H1 (cell line): ENCODE results near the gene SPPL2B. TPM values are rescaled to one million over a fixed set of nuclear protein-coding genes. Genes with fewer than 3 reads are reported as not detected.

ENCODE experiments used
- ASH2L ChIP-seq: fragments of 200-600, 300-600 bp; sonication (generic); IDR thresholded peaks from one replicate; pipeline ENCODE4 v1.7.1; 2017; ENCODE audit warnings: low read length
- BACH1 ChIP-seq: IDR thresholded peaks from 2 replicates; pipeline ENCODE4 v1.6.1; 2012; ENCODE audit warnings: low read length, improper control_type of control experiment
- CEBPB ChIP-seq: IDR thresholded peaks from 2 replicates; pipeline ENCODE4 v1.6.1; 2012; ENCODE audit warnings: low read depth, low read length
- CHD2 ChIP-seq: IDR thresholded peaks from 2 replicates; pipeline ENCODE4 v1.6.1; 2012; ENCODE audit warnings: low read length, improper control_type of control experiment
- EZH2 ChIP-seq: fragments of 200-600 bp; sonication (generic); IDR thresholded peaks from 2 replicates; pipeline ENCODE4 v1.7.1; 2012; ENCODE audit warnings: low read depth, mild to moderate bottlenecking, moderate library complexity, low read length, inconsistent platforms; ENCODE audit not compliant: severe bottlenecking
- GABPA ChIP-seq: IDR thresholded peaks from 2 replicates; pipeline ENCODE4 v1.6.1; 2011; ENCODE audit warnings: mild to moderate bottlenecking, low read length, moderate library complexity, borderline replicate concordance; ENCODE audit not compliant: insufficient read depth
- HDAC2 ChIP-seq, 2 experiments: fragments of 300-600 bp in 1 of 2; sonication (generic) in 1 of 2; IDR thresholded peaks; 2 replicates each; pipeline ENCODE4 v1.6.1; 2011 to 2012; ENCODE audit warnings: low read depth in 2 of 2, low read length in 2 of 2, mild to moderate bottlenecking in 2 of 2, moderate library complexity in 2 of 2, borderline replicate concordance in 1 of 2, inconsistent platforms in 1 of 2
- HDAC6 ChIP-seq: IDR thresholded peaks from one replicate; pipeline ENCODE4 v1.7.1; 2012; ENCODE audit warnings: low read depth, mild to moderate bottlenecking, inconsistent platforms, low read length, moderate library complexity
- KDM1A ChIP-seq: fragments of 200-600, 300-600 bp; sonication (generic); IDR thresholded peaks from 2 replicates; pipeline ENCODE4 v1.7.1; 2016; ENCODE audit warnings: mild to moderate bottlenecking, low read length, borderline replicate concordance
- KDM4A ChIP-seq: IDR thresholded peaks from one replicate; pipeline ENCODE4 v1.7.1; 2012; ENCODE audit warnings: low read depth, mild to moderate bottlenecking, moderate library complexity, low read length, inconsistent platforms; ENCODE audit not compliant: severe bottlenecking
- KDM5A ChIP-seq: fragments of 200-600 bp; IDR thresholded peaks from 2 replicates; pipeline ENCODE4 v1.7.1; 2012; ENCODE audit warnings: mild to moderate bottlenecking, low read length, inconsistent platforms, mixed read lengths
- NRF1 ChIP-seq: IDR thresholded peaks from 2 replicates; pipeline ENCODE4 v1.6.1; 2011; ENCODE audit warnings: mild to moderate bottlenecking, low read depth, low read length, improper control_type of control experiment
- PHF8 ChIP-seq: fragments of 200-600 bp; sonication (generic); conservative IDR thresholded peaks from 2 replicates; pipeline ENCODE4 v1.7.1; 2012; ENCODE audit warnings: low read depth, mild to moderate bottlenecking, inconsistent platforms, low read length, moderate library complexity
- POLR2A ChIP-seq, 2 experiments: IDR thresholded peaks; 1 replicate in 1 of 2; 2 replicates in 1 of 2; pipeline ENCODE4 v1.6.1; 2011; ENCODE audit warnings: low read depth in 2 of 2, low read length in 2 of 2, mild to moderate bottlenecking in 2 of 2; ENCODE audit errors: control extremely low read depth in 1 of 2
- RNF2 ChIP-seq: fragments of 200-900, 300-1000 bp; sonication (generic); IDR thresholded peaks from 2 replicates; pipeline ENCODE4 v1.7.1; 2016; ENCODE audit warnings: borderline replicate concordance, low read depth, mild to moderate bottlenecking, antibody characterized with exemption, low read length; ENCODE audit not compliant: poor library complexity, severe bottlenecking; ENCODE audit errors: missing control alignments
- SIN3A ChIP-seq, 2 experiments: IDR thresholded peaks in 1 of 2; conservative IDR thresholded peaks in 1 of 2; 2 replicates each; pipeline ENCODE4 v1.6.1; 2011 to 2012; ENCODE audit warnings: low read length in 2 of 2, improper control_type of control experiment in 1 of 2, low read depth in 1 of 2, mild to moderate bottlenecking in 1 of 2
- SUZ12 ChIP-seq: fragments of 200-600 bp; sonication (generic); IDR thresholded peaks from 2 replicates; pipeline ENCODE4 v1.6.1; 2012; ENCODE audit warnings: mild to moderate bottlenecking, inconsistent platforms, low read length, moderate library complexity, mixed read lengths
- TAF1 ChIP-seq: IDR thresholded peaks from 2 replicates; pipeline ENCODE4 v1.6.1; 2011; ENCODE audit warnings: mild to moderate bottlenecking, low read depth, low read length
- TBP ChIP-seq: IDR thresholded peaks from 2 replicates; pipeline ENCODE4 v1.6.1; 2011; ENCODE audit warnings: low read depth, low read length, improper control_type of control experiment
- TEAD4 ChIP-seq: IDR thresholded peaks from 2 replicates; pipeline ENCODE4 v1.6.1; 2012; ENCODE audit warnings: low read depth, low read length, inconsistent platforms, mixed read lengths
- YY1 ChIP-seq: IDR thresholded peaks from 2 replicates; pipeline ENCODE4 v1.6.1; 2011; ENCODE audit warnings: low read depth, mild to moderate bottlenecking, low read length
- polyA plus RNA-seq, 7 experiments: library from polyadenylated mRNA; depleted of rRNA in 3 of 7; stranded (reverse) in 5 of 7; unstranded in 2 of 7; fragments of >200 nt in 5 of 7; fragments of 200-250 nt in 2 of 7; gene quantifications; 1 replicate in 5 of 7; 2 replicates in 1 of 7; 4 replicates in 1 of 7; pipeline versions ENCODE4 v1.2.1 to v1.2.3, GENCODE V29; 2011 to 2013; ENCODE audit warnings: missing spikeins in 2 of 7, mixed read lengths in 2 of 7
- total RNA-seq: library from RNA; stranded (reverse); fragmentation: NEBNext Ultra II Directional; extraction: Animal tissue kit (Norgen Biotek cat#: 25700); gene quantifications from 2 replicates; pipeline ENCODE4 v1.2.1, GENCODE V29; 2021
- TF ChIP-seq, protein P1 (sequence below): IDR thresholded peaks from 2 replicates; pipeline ENCODE4 v1.6.1; 2012; ENCODE audit warnings: inconsistent platforms

Gene SPPL2B
- total and polyA plus RNA-seq, 2 of the 8 experiments (the other 6 are each of a cell fraction or from before 2014, with no cell fraction given): 34.8 to 55.7 TPM

DNA sequence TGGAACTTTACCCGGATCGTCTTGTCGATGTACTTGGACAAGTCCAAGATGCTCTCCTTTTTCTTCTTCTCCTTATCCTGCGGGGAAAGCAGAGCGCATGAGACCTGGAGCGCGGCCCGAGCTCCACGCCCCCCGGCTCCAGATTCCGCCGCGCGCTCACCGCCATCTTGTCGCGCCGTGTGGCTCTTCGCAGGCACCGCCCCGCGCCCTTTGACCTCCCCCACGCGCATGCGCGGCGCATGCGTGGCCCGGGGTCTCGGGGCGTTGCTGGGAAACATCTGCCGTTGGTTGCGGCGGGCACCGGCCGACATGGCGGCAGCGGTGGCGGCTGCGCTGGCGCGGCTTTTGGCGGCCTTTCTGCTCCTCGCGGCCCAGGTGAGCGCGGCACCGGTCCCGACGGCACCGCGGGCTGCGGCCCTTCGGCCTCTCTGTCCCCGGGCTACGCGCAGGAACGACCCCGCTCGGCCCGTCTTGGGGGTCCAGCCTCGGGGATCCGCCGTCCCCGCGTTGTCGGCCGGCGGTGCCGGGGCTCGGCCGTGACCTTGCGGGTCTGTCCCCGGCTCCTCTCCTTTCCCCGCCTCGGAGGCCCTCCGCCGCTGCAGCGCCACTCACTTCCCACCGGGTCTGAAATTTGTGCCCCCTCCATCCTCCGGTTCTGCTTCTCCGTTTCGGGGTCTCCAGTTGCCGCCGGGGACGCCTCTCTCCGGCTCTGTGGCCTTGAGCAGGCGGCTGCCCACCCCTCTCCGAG is at the start of gene SPPL2B, which contains the start of gene LSM7 (continued):
- TF ChIP-seq CEBPB (no peak), HDAC2 (IDR thresholded peaks at IDR 0.05; ENCODE audit: borderline replicate concordance in 1 of 2, low read depth in 2 of 2, low read length in 2 of 2) (0 out of 4 replicates have a peak, but pooled peaks of 1 of the 2 experiments have one; percentile 29), NRF1 (peak; percentile 92), KDM4A (peak; percentile 85), KDM1A (no peak), HDAC6 (no peak), GABPA (peak; percentile 64; the same call in 1 of the 2 replicates), POLR2A (IDR thresholded peaks at IDR 0.05; ENCODE audit: control extremely low read depth in 1 of 2, low read depth in 2 of 2, low read length in 2 of 2) (peak in 1 of 2 experiments; percentile 79; a peak in 2 of 3 replicates), BACH1 (peak; percentile 84), SIN3A (conservative IDR thresholded peaks at IDR 0.05 in 1 of 2, IDR thresholded peaks at IDR 0.05 in 1 of 2; ENCODE audit: low read depth in 1 of 2, low read length in 2 of 2) (peak; percentile 27 to 74; a peak in 2 of 4 replicates), PHF8 (peak; percentile 85), TEAD4 (no peak), TBP (peak; percentile 67; the same call in 1 of the 2 replicates), RNF2 (no peak), CHD2 (no peak), ASH2L (peak; percentile 13), EZH2 (no peak), TAF1 (peak; percentile 81), SUZ12 (no peak), YY1 (peak; percentile 95), KDM5A (peak; percentile 49; the same call in 1 of the 2 replicates)
- TF ChIP-seq, protein P1, sequence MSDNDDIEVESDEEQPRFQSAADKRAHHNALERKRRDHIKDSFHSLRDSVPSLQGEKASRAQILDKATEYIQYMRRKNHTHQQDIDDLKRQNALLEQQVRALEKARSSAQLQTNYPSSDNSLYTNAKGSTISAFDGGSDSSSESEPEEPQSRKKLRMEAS: peak; percentile 57
